Adrenal gland (tissue), 5 donors: ENCODE data around the gene RPS6KL1.

Experiments
- CTCF ChIP-seq, 6 experiments: fragments of 450-650 bp in 4 of 6; fragments of 200-600 bp in 2 of 6; sonication (generic) in 1 of 6; IDR thresholded peaks; 1 replicate in 5 of 6; 2 replicates in 1 of 6; pipeline versions ENCODE4 v1.5.1 to v1.8.0; 2016 to 2021; ENCODE audit warnings: antibody characterized with exemption in 6 of 6, mild to moderate bottlenecking in 2 of 6, moderate library complexity in 1 of 6
- POLR2A ChIP-seq, 2 donors: fragments of 450-650 bp; IDR thresholded peaks; one replicate each; pipeline ENCODE4 v1.6.1; 2017; ENCODE audit warnings: antibody characterized with exemption in 2 of 2, mild to moderate bottlenecking in 2 of 2, moderate library complexity in 1 of 2
- donor health status: DM: no; HTN: no; CAD: no.

DNA sequence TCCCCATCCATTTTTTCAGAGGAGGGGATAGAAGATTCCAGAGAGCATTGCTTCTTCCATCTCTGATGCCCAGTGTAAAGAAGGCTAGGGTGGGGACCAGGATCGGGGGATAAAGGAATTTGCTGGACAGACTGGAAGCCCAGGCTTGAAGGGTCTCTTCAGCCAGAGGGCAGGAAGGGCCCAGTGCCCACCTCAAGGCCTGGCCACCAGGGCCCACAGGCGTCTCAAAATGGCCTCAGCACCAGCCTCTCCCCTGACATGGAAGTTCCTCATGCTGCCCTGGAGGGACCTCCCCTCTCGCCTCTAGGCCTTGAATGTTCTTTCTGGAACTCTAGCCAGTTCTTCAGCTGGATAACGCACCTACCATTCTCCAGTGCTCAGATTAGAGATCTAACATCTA, 2.8 kb downstream of the RPS6KL1 start:
- TF ChIP-seq CTCF (IDR thresholded peaks at IDR 0.05) (no peak), POLR2A (IDR thresholded peaks at IDR 0.05) (no peak)
